Loucy (cell line): ENCODE results near the gene URGCP.

Experiments
- EZH2phosphoT487 ChIP-seq: fragments of 200-600 bp; IDR thresholded peaks from 2 replicates; pipeline ENCODE4 v1.6.1; 2018; ENCODE audit warnings: antibody characterized with exemption, mild to moderate bottlenecking, moderate library complexity, borderline replicate concordance
- TF ChIP-seq, protein P1 (sequence below): fragments of 200-600 bp; sonication (generic); conservative IDR thresholded peaks from 2 replicates; pipeline ENCODE4 v1.5.1; 2014; ENCODE audit warnings: mild to moderate bottlenecking, antibody characterized with exemption, low read length

GRCh38 chr7:43943417-43944187 lies 37.2 kb upstream of the URGCP start:
- TF ChIP-seq, protein P1, sequence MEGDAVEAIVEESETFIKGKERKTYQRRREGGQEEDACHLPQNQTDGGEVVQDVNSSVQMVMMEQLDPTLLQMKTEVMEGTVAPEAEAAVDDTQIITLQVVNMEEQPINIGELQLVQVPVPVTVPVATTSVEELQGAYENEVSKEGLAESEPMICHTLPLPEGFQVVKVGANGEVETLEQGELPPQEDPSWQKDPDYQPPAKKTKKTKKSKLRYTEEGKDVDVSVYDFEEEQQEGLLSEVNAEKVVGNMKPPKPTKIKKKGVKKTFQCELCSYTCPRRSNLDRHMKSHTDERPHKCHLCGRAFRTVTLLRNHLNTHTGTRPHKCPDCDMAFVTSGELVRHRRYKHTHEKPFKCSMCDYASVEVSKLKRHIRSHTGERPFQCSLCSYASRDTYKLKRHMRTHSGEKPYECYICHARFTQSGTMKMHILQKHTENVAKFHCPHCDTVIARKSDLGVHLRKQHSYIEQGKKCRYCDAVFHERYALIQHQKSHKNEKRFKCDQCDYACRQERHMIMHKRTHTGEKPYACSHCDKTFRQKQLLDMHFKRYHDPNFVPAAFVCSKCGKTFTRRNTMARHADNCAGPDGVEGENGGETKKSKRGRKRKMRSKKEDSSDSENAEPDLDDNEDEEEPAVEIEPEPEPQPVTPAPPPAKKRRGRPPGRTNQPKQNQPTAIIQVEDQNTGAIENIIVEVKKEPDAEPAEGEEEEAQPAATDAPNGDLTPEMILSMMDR: no peak
- no peak for TF ChIP-seq EZH2phosphoT487
